ENCODE results near the gene COL9A2.

Gene COL9A2

DNA sequence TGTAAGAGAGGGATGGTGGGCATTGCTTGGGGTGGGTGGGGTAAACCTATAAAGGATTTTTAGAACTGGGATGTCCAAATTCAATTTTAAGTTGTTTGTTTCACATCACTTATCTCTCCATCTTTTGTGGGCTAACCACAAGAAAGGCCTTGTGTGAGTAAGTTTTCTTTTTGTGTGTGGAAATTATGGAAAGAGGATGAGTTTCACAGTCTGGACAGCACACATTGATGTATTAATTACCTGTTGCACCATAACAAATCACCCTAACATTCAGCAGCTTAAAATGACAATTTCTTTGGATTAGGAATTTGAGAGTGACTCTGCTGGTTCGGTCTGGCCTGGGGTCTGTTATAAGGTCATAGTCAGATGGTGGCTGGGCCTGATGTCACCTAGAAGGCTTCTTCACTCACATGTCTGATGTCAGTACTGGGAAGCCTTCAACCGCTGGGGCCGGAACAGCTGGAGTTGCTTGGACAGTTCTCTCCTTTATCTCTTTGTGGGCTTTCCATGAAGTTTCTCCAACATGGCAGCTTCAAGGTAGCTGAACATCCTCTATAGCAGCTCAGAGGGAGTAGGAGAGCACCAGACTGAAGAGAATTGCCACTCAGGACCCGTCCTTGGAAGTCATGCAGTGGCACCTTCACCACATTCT is 2.0 kb upstream of the COL9A2 start:
- no peak for DNase-seq (ENCODE audit: low read depth in 2 of 2, low spot score in 1 of 2)

- no peak for DNase-seq (ENCODE audit: low read depth in 2 of 2, low spot score in 1 of 2)
Measured at GRCh38 chr1:40318476-40318875, 1.4 kb upstream of the COL9A2 start.

- no peak for DNase-seq (ENCODE audit: low read depth in 2 of 2, low spot score in 1 of 2)
Measured at GRCh38 chr1:40317394-40318074, 448 bp upstream of the COL9A2 start.

GRCh38 chr1:40315795-40316594 is 1.1 kb downstream of the COL9A2 start:
- DNase-seq (ENCODE audit: low read depth in 2 of 2, low spot score in 1 of 2), result peak in 1 of 2 donors; percentile 7

DNA sequence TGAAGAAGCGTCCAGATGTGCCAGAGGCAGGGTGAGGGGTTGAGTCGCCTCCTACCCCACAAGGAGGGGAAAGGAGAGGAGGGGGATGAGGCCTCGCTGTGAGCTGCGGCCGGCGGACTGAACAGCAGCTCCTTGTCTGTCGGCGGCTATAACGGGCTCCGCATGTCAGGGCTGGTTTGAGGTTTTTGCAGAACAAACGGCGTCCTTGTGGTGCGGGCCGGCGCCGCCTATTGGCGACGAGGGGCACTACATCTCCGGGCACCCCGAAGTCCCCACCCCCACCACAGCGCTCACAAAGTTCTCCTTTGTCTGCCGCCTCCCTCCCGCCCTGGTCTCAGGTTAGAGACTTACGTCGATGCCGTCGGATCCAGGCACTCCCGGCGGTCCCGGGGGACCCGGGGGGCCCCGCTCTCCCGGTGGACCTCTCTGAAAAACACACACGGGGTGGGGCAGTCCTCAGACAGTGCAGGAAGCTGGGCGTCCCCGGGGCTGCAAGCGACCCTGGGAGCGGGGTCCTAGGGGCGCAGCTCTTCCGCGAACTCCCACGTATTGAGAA is 1.8 kb downstream of the COL9A2 start:
- DNase-seq (ENCODE audit: low read depth in 2 of 2, low spot score in 1 of 2), result peak; percentile 53 to 65

DNA sequence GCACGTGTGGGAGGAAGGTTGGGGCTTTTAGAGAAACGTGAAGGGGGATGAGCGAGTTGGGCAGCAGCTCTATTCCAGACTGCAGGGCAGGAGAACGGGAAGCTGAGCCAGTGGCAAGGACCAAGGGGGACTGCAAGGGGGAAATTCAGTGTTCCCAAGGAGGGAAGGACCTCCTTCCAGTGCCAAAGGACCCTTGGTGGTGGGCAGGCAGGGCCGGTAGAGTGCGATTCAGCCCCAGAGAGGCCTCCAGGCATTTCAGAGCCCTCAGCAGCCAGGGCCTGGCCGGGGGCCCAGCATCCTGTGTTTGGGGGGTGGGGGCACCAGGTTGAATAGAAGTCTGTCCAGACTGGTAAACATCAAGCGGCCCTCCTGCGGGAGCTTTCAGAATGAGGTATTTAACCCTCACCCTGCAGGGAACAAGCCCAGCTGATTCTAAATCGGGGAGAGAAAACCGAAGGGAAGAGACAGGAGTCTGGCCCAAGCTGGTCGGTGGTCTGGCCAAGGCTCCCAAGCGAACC is 2.3 kb downstream of the COL9A2 start:
- DNase-seq (ENCODE audit: low read depth in 2 of 2, low spot score in 1 of 2), result no peak

- DNase-seq (ENCODE audit: low read depth in 2 of 2, low spot score in 1 of 2), result no peak
Measured at GRCh38 chr1:40313958-40314720, 2.9 kb downstream of the COL9A2 start.

- no peak for DNase-seq (ENCODE audit: low read depth in 2 of 2, low spot score in 1 of 2)
Measured at GRCh38 chr1:40313329-40313957, 3.6 kb downstream of the COL9A2 start.

DNA sequence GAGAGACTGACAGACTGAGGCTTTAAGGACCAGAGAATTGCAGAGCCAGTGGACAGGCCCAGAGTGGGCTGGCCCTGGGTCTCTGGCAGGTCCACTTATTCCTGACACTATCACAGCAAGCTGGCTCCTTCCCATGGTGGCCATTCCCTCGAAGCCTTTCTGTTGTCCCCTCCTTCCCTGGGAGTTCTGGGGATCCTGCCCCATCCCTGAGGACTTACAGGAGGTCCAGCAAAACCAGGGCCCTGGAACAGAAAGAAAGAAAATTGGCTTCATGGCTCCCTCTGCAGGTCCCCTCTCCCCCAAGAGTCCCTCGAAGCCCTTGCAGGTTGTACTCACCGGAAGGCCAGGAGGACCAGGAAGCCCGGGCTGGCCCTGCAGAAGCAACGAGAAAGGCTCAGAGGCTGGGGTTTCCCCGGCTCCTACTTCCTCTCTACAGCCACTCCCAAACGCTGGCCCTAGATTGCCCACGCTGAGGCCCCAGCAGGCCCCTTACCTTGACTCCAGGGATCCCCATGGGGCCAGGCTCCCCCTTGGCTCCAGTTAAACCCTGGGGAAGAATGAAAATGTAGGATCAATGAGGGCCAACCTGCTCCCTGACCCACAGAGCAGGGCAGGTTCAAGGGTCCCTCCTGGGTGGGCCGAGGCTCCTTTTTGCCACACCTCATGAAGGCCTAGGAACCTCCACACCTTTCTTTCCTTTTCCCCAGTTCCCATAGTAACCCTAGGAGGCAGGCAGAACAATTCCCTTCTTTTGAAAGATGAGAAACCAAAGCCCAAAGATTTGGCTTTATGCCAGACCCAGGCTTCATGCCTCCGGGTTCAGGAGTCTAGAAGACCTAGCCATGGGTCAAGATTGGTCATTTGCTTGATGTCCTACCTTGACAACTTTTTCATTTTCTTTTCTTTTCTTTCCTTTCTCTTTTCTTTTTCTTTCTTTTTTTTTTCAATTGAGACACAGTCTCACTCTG is 4.6 kb downstream of the COL9A2 start:
- DNase-seq (ENCODE audit: low read depth in 2 of 2, low spot score in 1 of 2), result no peak

DNA sequence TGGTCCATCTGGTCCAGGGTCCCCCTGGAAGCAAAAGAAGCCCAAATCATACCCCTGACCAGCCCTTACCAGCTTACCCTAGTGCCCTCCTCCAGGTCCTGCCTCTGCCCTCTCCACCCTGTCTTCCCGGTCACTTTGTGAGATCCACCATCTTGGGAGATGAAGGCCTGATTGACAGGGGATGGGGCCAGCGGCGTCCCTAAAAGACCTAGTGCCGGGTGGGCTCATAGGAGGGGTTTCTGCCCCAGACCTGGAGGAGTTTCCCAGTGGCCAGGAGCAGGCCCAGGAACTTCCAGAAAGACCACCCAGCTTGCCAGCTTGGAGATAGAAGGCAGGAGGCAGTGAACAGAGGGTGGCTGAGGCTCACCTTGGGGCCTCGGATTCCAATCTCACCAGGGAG is 5.4 kb downstream of the COL9A2 start:
- DNase-seq (ENCODE audit: low read depth in 2 of 2, low spot score in 1 of 2), result no peak

DNA sequence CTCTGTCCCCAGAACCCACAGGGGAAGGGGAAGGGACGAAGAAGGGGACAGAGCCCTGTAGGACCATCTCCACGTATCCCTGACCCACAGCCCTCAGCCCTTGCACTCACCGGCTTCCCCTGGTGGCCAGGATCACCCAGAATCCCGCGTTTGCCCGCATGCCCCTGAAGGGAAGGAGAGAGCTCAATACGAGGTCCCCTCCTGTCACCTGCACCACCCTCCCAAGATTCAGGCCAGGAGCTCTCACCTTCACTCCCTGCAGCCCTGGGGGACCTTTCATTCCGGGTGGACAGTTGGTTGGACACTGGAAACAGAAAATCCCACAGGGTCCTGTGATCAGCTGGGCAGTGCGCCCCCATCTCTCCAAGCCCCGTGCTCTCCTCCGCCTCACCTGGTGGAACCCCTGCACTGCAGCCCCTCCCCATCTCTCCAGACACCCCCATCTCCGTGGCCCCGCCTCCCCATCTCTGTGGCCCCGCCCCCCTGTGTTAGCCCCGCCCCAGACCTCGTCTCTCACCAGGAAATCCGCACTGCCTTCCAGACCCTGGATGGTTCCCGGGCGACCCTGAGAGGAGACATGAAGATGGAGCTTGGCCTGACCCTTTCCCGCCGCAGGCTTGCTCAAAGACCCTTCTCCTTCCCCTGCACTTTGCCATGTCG is 6.0 kb downstream of the COL9A2 start:
- DNase-seq (ENCODE audit: low read depth in 2 of 2, low spot score in 1 of 2), result no peak

GRCh38 chr1:40310129-40310461 is 7.0 kb downstream of the COL9A2 start:
- DNase-seq (ENCODE audit: low read depth in 2 of 2, low spot score in 1 of 2), result no peak

- DNase-seq (ENCODE audit: low read depth in 2 of 2, low spot score in 1 of 2), result no peak
Measured at GRCh38 chr1:40309374-40310128, 7.5 kb downstream of the COL9A2 start.

- DNase-seq (ENCODE audit: low read depth in 2 of 2, low spot score in 1 of 2), result no peak
Measured at GRCh38 chr1:40308036-40308727, 8.9 kb downstream of the COL9A2 start.

GRCh38 chr1:40307186-40307585 is 9.9 kb downstream of the COL9A2 start:
- no peak for DNase-seq (ENCODE audit: low read depth in 2 of 2, low spot score in 1 of 2)

DNA sequence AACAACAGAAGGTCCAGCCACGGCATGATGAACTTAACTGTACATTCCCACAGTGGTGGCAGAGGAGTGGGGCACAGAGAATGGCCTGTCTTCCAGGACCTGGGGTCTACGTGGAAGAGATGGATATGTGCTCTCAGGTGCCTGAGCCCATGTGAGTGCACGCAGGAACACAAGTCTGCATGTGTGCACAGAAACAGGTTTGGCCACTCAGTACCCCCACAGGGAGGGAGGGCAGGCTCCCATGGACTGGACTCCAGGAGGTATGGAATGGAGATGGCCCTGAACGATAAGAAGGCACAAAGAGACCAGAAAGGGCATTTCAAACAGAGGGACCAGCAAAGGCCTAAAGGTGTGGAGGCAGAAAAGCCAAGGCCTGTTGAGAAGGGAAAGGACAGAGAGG is 10.8 kb downstream of the COL9A2 start:
- DNase-seq (ENCODE audit: low read depth in 2 of 2, low spot score in 1 of 2), result no peak

- no peak for DNase-seq (ENCODE audit: low read depth in 2 of 2, low spot score in 1 of 2)
Measured at GRCh38 chr1:40305871-40306270, 11.2 kb downstream of the COL9A2 start.

DNA sequence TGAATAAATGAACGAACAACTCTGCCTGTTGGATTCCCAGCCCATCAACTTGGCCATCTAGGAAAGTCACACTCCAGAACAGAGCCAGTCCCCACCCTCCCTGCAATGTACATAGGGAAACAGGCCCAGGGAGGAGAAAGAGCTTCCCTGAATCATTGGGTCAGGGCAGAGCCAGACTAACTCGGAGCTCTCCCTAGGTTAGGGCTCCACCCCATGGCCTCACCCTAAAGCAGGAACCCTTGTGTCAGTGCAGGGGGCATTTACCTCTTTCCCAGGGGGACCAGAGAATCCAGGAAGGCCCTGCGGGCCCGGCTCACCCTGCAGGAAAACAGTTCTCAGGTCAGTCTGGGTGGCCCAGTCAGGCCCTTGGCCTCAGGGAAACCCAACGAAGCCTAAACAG is 11.6 kb downstream of the COL9A2 start:
- DNase-seq (ENCODE audit: low read depth in 2 of 2, low spot score in 1 of 2), result no peak
